Gastroesophageal sphincter (tissue), 3 donors: ENCODE data around the gene FGR.

ENCODE experiments used
- CTCF ChIP-seq, 4 experiments: fragments of 200-600 bp in 2 of 4; fragments of 450-650 bp in 2 of 4; sonication (generic) in 1 of 4; IDR thresholded peaks; one replicate each; pipeline ENCODE4 v1.5.1; 2017 to 2019; ENCODE audit warnings: antibody characterized with exemption in 4 of 4, mild to moderate bottlenecking in 2 of 4, moderate library complexity in 2 of 4
- EP300 ChIP-seq: sonication (generic); formaldehyde crosslinking; IDR thresholded peaks from one replicate; pipeline ENCODE4 v1.6.1; 2017; ENCODE audit warnings: antibody characterized with exemption, mild to moderate bottlenecking
- POLR2A ChIP-seq, 2 donors: fragments of 450-650 bp; IDR thresholded peaks; one replicate each; pipeline ENCODE4 v1.6.1; 2017; ENCODE audit warnings: antibody characterized with exemption in 2 of 2, mild to moderate bottlenecking in 2 of 2, moderate library complexity in 1 of 2

GRCh38 chr1:27645071-27645415 is 10.1 kb upstream of the FGR start:
- TF ChIP-seq POLR2A (IDR thresholded peaks at IDR 0.05) (no peak), CTCF (IDR thresholded peaks at IDR 0.05) (no peak), EP300 (no peak)
